HG03280 (cell line): ENCODE data around the gene HPCA.

Source experiments
- ATAC-seq: cut with Tn5 transposase; IDR thresholded peaks from one replicate; pipeline ENCODE4 v1.9.1; 2021; ENCODE audit warnings: mild to moderate bottlenecking, moderate library complexity; ENCODE audit not compliant: unreplicated experiment

HPCA gene

GRCh38 chr1:32928285-32928684 is 42.0 kb downstream of the HPCA start:
- no peak for ATAC-seq

- no peak for ATAC-seq
These were observed 42.4 kb downstream of the HPCA start for GRCh38 chr1:32928715-32929114.

GRCh38 chr1:32929366-32929765 is 43.1 kb downstream of the HPCA start:
- no peak for ATAC-seq

- ATAC-seq = no peak
These were observed 45.5 kb downstream of the HPCA start for GRCh38 chr1:32931760-32932159.

- no peak for ATAC-seq
These were observed 47.5 kb downstream of the HPCA start for GRCh38 chr1:32933742-32934322.

- ATAC-seq = no peak
These were observed 48.2 kb downstream of the HPCA start for GRCh38 chr1:32934535-32934934.

GRCh38 chr1:32937061-32937460 is 50.8 kb downstream of the HPCA start:
- ATAC-seq = no peak

GRCh38 chr1:32939655-32940371 is 53.5 kb downstream of the HPCA start:
- no peak for ATAC-seq

- ATAC-seq = no peak
These were observed 57.9 kb downstream of the HPCA start for GRCh38 chr1:32944180-32944579.
